Body of pancreas (tissue), 4 donors: ENCODE data around the gene SSC5D. TPM values are rescaled to one million over a fixed set of nuclear protein-coding genes. Genes with fewer than 3 reads are reported as not detected.

Experiments used
- ATAC-seq: fragments of 150-250 bp; one replicate; pipeline ENCODE4 v1.9.1; 2016
- DNase-seq, 4 donors: peaks; one replicate each; pipeline ENCODE4 v3.0.0-alpha.2; 2019
- H3K27ac ChIP-seq, 4 donors: fragments of 200-600 bp; sonication (generic); 1 replicate in 3 of 4; 2 replicates in 1 of 4; pipeline versions ENCODE4 v1.5.1 to v1.6.1; 2016 to 2019; ENCODE audit warnings: mild to moderate bottlenecking in 1 of 4, mixed read lengths in 1 of 4, moderate library complexity in 1 of 4
- H3K27me3 ChIP-seq, 2 donors: fragments of 200-600 bp; sonication (generic); one replicate each; pipeline ENCODE4 v1.6.0; 2016; ENCODE audit warnings: mild to moderate bottlenecking in 1 of 2
- H3K36me3 ChIP-seq, 2 donors: fragments of 200-600 bp; sonication (generic); replicated peaks in 1 of 2; 2 replicates each; pipeline ENCODE4 v1.5.1; 2016; ENCODE audit warnings: low read depth in 2 of 2; ENCODE audit not compliant: insufficient read depth in 1 of 2
- H3K4me1 ChIP-seq: fragments of 200-600 bp; sonication (generic); one replicate; pipeline ENCODE4 v1.6.0; 2016
- H3K4me3 ChIP-seq, 2 donors: fragments of 200-600 bp; sonication (generic); 1 replicate in 1 of 2; 2 replicates in 1 of 2; pipeline ENCODE4 v1.5.1; 2016 to 2019
- H3K9me3 ChIP-seq, 3 donors: fragments of 200-600 bp; sonication (generic); 1 replicate in 2 of 3; 2 replicates in 1 of 3; pipeline ENCODE4 v1.5.1; 2016
- POLR2A ChIP-seq, 3 donors: fragments of 450-650 bp; IDR thresholded peaks; one replicate each; pipeline ENCODE4 v1.6.1; 2016; ENCODE audit warnings: antibody characterized with exemption in 3 of 3, mild to moderate bottlenecking in 2 of 3
- WGBS, 2 donors: methylation state at CpG; one replicate each; pipeline ENCODE4 v1.1.5; 2017; 5-methylcytosine and 5-hydroxymethylcytosine counted together
- intact Hi-C: fragments of 100-400 bp; cut with DNase I; formaldehyde crosslinking; loops from one replicate; pipeline ENCODE4 v1.15.1; 2023
- total RNA-seq, 2 donors: library from RNA; depleted of rRNA; stranded (reverse); fragments of >200 nt; gene quantifications; one replicate each; pipeline ENCODE4 v1.1.0, GENCODE V29; 2016
- TF ChIP-seq, protein P1 (sequence below), 7 experiments: fragments of 450-650 bp in 4 of 7; fragments of 200-600 bp in 3 of 7; sonication (generic) in 3 of 7; IDR thresholded peaks; one replicate each; pipeline ENCODE4 v1.5.1; 2016 to 2019; ENCODE audit warnings: antibody characterized with exemption in 7 of 7

The SSC5D gene
- total RNA-seq, 2 donors from 2014 or later = 2.6 to 3.3 TPM

DNA sequence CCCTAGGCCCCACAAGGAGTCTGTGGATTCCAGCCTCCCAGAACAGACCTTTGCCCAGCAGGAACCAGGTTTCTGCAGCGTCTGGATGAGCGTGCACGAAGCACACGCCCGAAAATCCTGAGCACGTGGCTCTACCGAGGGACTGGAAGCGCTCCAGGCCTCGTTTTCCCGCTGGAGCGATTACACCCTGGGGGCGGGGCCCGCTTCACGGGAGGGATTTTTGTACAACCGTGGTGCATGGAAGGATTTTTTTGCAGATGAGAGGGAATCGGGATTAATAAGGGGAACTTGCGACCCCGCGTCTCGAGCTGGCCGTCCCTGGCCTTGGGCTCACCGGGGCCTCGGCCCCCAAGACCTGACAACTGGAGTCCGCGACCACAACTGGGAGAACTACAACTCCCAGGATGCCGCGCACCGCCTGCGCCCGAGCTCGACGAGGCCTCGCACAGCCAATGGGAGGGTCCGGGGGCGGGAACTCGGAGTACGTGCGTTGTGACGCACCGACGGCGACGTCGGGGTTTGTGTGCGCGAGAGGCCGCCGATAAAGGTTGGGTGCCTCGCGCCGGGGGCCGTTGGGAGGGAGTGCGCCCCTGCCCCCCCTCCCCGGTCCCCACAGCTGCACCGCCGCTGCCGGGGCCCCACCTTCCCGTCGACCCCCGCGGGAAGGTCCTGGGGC lies 12.0 kb upstream of the SSC5D start, which contains the start of gene ZNF628:
Gene ZNF628 (plus strand): TSS at position 518 of the 676 bp plus-strand sequence. CDS start 3,294 bp downstream, outside the sequence.
- ATAC-seq = peak; percentile 95
- peak within 1 kb of the TSS; percentile 93 to 98 (median 96) for H3K27ac ChIP-seq
- H3K27me3 ChIP-seq = no peaks in the 10 kb centered on the region
- H3K4me3 ChIP-seq = peak within 1 kb of the TSS; percentile 26 to 48
- intact Hi-C loops = no loop called here
- no peaks in the 10 kb centered on the region for H3K9me3 ChIP-seq
- TF ChIP-seq POLR2A (IDR thresholded peaks at IDR 0.05) = peak; percentile 77 to 91 (median 78)
- TF ChIP-seq, protein P1, sequence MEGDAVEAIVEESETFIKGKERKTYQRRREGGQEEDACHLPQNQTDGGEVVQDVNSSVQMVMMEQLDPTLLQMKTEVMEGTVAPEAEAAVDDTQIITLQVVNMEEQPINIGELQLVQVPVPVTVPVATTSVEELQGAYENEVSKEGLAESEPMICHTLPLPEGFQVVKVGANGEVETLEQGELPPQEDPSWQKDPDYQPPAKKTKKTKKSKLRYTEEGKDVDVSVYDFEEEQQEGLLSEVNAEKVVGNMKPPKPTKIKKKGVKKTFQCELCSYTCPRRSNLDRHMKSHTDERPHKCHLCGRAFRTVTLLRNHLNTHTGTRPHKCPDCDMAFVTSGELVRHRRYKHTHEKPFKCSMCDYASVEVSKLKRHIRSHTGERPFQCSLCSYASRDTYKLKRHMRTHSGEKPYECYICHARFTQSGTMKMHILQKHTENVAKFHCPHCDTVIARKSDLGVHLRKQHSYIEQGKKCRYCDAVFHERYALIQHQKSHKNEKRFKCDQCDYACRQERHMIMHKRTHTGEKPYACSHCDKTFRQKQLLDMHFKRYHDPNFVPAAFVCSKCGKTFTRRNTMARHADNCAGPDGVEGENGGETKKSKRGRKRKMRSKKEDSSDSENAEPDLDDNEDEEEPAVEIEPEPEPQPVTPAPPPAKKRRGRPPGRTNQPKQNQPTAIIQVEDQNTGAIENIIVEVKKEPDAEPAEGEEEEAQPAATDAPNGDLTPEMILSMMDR (IDR thresholded peaks at IDR 0.05) = no peak
- 0 to 1% methylated on average over 6 to 56 of the region's 61 CpGs for WGBS, 2 donors
- H3K36me3 ChIP-seq = no peaks in the 10 kb centered on the region
- H3K4me1 ChIP-seq = peaks cover 49% of the 10 kb centered on the region
- DNase-seq = peak; percentile 99

- WGBS, 2 donors = 65 to 67% methylated on average over 13 of the region's 13 CpGs
- no peaks in the 10 kb centered on the region for H3K27me3 ChIP-seq
- H3K36me3 ChIP-seq = no peaks in the 10 kb centered on the region
- DNase-seq (no peak), ATAC-seq (no peak)
- H3K27ac ChIP-seq = peak overlapping the region in 2 of 4 donors; percentile 6 to 74
- no peak overlapping the region for H3K4me3 ChIP-seq
- H3K9me3 ChIP-seq = no peaks in the 10 kb centered on the region
- intact Hi-C loops = no loop called here
- H3K4me1 ChIP-seq = peaks cover 49% of the 10 kb centered on the region
- TF ChIP-seq, protein P1 (IDR thresholded peaks at IDR 0.05) = no peak
- no peak for TF ChIP-seq POLR2A (IDR thresholded peaks at IDR 0.05)
Measured at GRCh38 chr19:55477905-55478304, 10.3 kb upstream of the SSC5D start.

DNA sequence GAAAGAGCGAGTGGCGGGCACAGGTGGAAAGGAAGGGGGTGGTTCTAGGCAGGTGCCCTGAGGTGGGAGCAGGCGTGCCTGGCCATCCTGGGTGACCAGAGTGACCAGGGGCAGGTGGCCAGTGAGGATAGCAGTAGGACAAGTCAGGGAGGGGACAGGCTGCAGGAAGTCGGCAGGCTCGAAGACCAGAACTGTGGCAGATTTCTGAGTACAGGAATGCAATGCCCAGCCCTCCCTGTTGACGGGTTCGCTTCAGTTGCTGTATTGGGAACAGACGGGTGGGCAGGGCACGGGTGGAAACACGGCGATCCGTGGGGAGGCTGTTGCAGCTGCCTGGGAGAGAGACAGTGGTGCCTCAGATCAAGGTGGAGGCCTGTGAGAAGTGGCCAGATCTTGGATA lies 9.9 kb upstream of the SSC5D start:
- Histone ChIP-seq H3K27ac (peak overlapping the region; percentile 60 to 76 (median 73)), H3K9me3 (no peaks in the 10 kb centered on the region), H3K4me3 (no peak overlapping the region), H3K36me3 (no peaks in the 10 kb centered on the region), H3K4me1 (peaks cover 49% of the 10 kb centered on the region), H3K27me3 (no peaks in the 10 kb centered on the region)
- WGBS, 2 donors = 79 to 80% methylated on average over 12 of the region's 12 CpGs
- DNase-seq (no peak), ATAC-seq (no peak)
- TF ChIP-seq POLR2A (IDR thresholded peaks at IDR 0.05) = no peak
- intact Hi-C loops = no loop called here

DNA sequence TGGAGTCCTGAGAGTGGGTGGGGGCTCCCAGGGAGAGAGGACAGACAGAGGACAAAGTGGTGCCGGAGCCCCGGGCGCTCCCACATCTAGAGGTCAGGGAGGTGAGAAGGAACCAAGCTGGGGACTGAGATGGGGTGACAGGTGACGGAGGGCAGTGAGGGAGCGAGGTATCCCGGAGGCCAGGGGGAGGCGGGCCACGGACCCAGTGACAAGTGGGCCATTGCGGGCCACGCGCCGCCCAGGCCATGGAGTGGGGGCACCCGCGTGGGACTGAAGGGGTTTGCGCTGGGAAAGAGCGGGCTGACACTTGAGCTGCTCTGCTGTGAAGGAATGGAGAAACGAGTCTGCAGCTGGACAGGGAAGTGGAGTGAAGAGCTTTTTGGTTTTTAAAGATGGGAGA lies 9.2 kb upstream of the SSC5D start:
- DNase-seq = no peak
- ATAC-seq = no peak
- TF ChIP-seq, protein P1 (IDR thresholded peaks at IDR 0.05) = no peak
- no peak for TF ChIP-seq POLR2A (IDR thresholded peaks at IDR 0.05)
- 86% methylated on average over 17 of the region's 17 CpGs for WGBS, 2 donors
- intact Hi-C loops = no loop called here
- H3K4me3 ChIP-seq = no peak overlapping the region
- peak overlapping the region; percentile 60 to 76 (median 73) for H3K27ac ChIP-seq
- H3K4me1 ChIP-seq = peaks cover 50% of the 10 kb centered on the region
- no peaks in the 10 kb centered on the region for H3K9me3 ChIP-seq
- H3K27me3 ChIP-seq = no peaks in the 10 kb centered on the region
- H3K36me3 ChIP-seq = no peaks in the 10 kb centered on the region

GRCh38 chr19:55479451-55480230 lies 8.6 kb upstream of the SSC5D start:
- intact Hi-C loops = no loop called here
- TF ChIP-seq POLR2A (IDR thresholded peaks at IDR 0.05) = no peak
- TF ChIP-seq, protein P1 (IDR thresholded peaks at IDR 0.05) = no peak
- WGBS, 2 donors = 36 to 41% methylated on average over 14 to 15 of the region's 15 CpGs
- DNase-seq (peak; percentile 59 to 82 (median 74)), ATAC-seq (peak; percentile 28)
- Histone ChIP-seq H3K4me1 (peaks cover 56% of the 10 kb centered on the region), H3K27me3 (no peaks in the 10 kb centered on the region), H3K9me3 (no peaks in the 10 kb centered on the region), H3K36me3 (no peaks in the 10 kb centered on the region), H3K4me3 (no peak overlapping the region), H3K27ac (peak overlapping the region; percentile 60 to 76 (median 73))
